HG02885 (cell line): ENCODE data around the gene MAB21L3.

Experiments
- ATAC-seq: cut with Tn5 transposase; IDR thresholded peaks from one replicate; pipeline ENCODE4 v1.9.1; 2021; ENCODE audit warnings: mild to moderate bottlenecking; ENCODE audit not compliant: unreplicated experiment, poor library complexity

Gene MAB21L3

GRCh38 chr1:116106646-116107045, 4.6 kb upstream of the MAB21L3 start:
- ATAC-seq = no peak

- ATAC-seq = no peak
Measured at GRCh38 chr1:116107371-116107770, 3.8 kb upstream of the MAB21L3 start.

- ATAC-seq = no peak
Measured at GRCh38 chr1:116111524-116112021, 374 bp downstream of the MAB21L3 start.

- ATAC-seq = no peak
Measured at GRCh38 chr1:116112388-116113140, 1.4 kb downstream of the MAB21L3 start.

- ATAC-seq = no peak
Measured at GRCh38 chr1:116113615-116114014, 2.4 kb downstream of the MAB21L3 start.

- no peak for ATAC-seq
Measured at GRCh38 chr1:116115476-116116439, 4.6 kb downstream of the MAB21L3 start.

GRCh38 chr1:116118471-116118870, 7.3 kb downstream of the MAB21L3 start:
- no peak for ATAC-seq

GRCh38 chr1:116119876-116120275, 8.7 kb downstream of the MAB21L3 start:
- no peak for ATAC-seq

GRCh38 chr1:116122955-116123757, 12.0 kb downstream of the MAB21L3 start:
- no peak for ATAC-seq

GRCh38 chr1:116123837-116124533, 12.8 kb downstream of the MAB21L3 start:
- ATAC-seq = no peak

- no peak for ATAC-seq
Measured at GRCh38 chr1:116125758-116126157, 14.6 kb downstream of the MAB21L3 start.

GRCh38 chr1:116126281-116126680, 15.1 kb downstream of the MAB21L3 start:
- ATAC-seq = no peak

- ATAC-seq = no peak
Measured at GRCh38 chr1:116127123-116127847, 16.1 kb downstream of the MAB21L3 start.

- ATAC-seq = no peak
Measured at GRCh38 chr1:116127848-116128540, 16.8 kb downstream of the MAB21L3 start.

GRCh38 chr1:116128664-116129063, 17.5 kb downstream of the MAB21L3 start:
- ATAC-seq = no peak

GRCh38 chr1:116129537-116129936, 18.3 kb downstream of the MAB21L3 start:
- ATAC-seq = no peak

- no peak for ATAC-seq
Measured at GRCh38 chr1:116130356-116130755, 19.2 kb downstream of the MAB21L3 start.

GRCh38 chr1:116131170-116131569, 20.0 kb downstream of the MAB21L3 start:
- no peak for ATAC-seq
